ENCODE results near the gene PLCB2.

Gene PLCB2

DNA sequence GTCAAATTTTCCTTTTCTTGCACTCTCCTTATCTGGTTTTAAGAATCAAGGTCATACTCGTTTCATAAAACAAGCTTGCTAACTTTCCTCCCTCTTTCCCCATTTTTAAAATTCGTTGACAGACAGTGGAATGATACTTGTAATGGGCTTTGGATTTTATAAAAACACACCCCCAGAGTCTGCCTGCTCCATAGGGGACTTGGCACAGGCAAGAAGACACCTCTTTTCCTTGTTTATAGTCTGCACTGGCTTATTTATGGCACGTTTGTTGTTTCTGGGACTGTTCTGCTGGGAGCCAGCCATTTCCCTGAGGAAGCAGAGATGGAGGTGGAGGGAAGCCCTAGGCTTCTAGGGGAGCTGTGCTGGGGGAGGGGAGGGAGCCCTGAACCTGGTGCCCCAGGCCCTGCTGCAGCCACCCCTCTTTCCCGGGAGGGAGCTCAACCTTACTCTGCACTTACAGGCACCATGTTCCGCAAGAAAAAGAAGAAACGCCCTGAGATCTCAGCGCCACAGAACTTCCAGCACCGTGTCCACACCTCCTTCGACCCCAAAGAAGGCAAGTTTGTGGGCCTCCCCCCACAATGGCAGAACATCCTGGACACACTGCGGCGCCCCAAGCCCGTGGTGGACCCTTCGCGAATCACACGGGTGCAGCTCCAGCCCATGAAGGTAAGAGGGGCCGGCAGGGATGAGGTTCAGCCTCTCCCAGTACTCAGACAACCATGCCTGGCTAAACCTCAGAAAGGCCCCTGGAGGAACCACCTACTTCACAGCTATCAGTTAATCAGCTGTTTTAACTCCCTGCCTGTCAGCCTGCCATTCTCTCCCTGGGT lies 43.2 kb downstream of the PLCB2 start (continued):
- TF ChIP-seq KLF10 (tag by site-specific recombination; IDR thresholded peaks at IDR 0.05) (peak; percentile 86), ZIC2 (tag by site-specific recombination; IDR thresholded peaks at IDR 0.05) (peak; percentile 44), ZNF776 (tag by site-specific recombination; IDR thresholded peaks at IDR 0.05; ENCODE audit: borderline replicate concordance) (no peak), ZNF600 (tag by site-specific recombination; IDR thresholded peaks at IDR 0.05) (peak; percentile 61; the same call in 1 of the 2 replicates), HOXA7 (CRISPR knock-in tag; IDR thresholded peaks at IDR 0.05; ENCODE audit: borderline replicate concordance) (no peak), ZNF654 (tag by site-specific recombination; IDR thresholded peaks at IDR 0.05; ENCODE audit: low read depth) (no peak), OSR2 (tag by site-specific recombination; IDR thresholded peaks at IDR 0.05) (peak; percentile 67; the same call in 1 of the 2 replicates), HOXD13 (CRISPR knock-in tag; IDR thresholded peaks at IDR 0.05; ENCODE audit: borderline replicate concordance) (no peak), ZNF792 (tag by site-specific recombination; IDR thresholded peaks at IDR 0.05) (no peak)
- TF ChIP-seq, protein P1, sequence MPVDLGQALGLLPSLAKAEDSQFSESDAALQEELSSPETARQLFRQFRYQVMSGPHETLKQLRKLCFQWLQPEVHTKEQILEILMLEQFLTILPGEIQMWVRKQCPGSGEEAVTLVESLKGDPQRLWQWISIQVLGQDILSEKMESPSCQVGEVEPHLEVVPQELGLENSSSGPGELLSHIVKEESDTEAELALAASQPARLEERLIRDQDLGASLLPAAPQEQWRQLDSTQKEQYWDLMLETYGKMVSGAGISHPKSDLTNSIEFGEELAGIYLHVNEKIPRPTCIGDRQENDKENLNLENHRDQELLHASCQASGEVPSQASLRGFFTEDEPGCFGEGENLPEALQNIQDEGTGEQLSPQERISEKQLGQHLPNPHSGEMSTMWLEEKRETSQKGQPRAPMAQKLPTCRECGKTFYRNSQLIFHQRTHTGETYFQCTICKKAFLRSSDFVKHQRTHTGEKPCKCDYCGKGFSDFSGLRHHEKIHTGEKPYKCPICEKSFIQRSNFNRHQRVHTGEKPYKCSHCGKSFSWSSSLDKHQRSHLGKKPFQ (tag by site-specific recombination; IDR thresholded peaks at IDR 0.05), result no peak

DNA sequence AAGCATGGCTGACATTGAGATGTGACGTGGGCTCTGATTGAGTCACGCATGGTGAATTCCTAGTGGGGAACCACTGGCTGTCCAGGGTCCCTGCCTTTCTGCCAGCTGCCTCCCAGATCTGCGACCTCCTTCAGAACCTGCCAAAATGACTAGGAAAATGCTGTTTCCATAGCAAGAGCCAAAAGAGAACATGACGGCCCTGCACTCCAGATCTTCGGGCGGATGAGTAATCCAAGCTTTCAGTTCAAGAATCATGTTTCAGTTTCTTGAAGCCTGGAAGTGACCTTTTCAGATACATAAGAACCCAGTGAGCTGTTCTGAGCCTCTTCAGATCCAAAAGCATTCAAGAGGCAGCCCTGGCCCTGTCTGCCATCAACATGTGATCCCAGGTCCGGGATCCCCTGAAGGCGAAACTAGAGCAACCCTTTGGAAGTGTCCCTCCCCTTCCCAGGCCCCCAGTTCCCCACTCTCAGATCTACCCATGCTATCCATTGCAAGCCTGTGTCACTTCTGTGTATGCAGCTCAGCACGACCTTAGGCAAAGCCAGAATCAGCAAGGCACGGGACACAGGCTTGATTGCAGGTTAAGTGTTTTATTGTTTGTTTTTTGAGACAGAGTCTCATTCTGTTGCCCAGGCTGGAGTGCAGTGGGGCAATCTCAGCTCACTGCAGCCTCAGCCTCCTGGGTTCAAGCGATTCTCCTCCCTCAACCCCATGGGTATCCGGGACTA lies 44.5 kb downstream of the PLCB2 start:
- POLR2A ChIA-PET, result no interaction called here
- no peaks in the 10 kb centered on the region for H3K9me3 ChIP-seq (ENCODE audit: control insufficient read depth, insufficient read depth, low read depth, low read length)
- CTCF ChIA-PET, result interaction anchor here (0.6 to 4.9 kb wide), 3 partner anchors 11 to 46 kb away, joined by 3 to 66 read pairs (median 10); no protein-coding TSS in a partner anchor

DNA sequence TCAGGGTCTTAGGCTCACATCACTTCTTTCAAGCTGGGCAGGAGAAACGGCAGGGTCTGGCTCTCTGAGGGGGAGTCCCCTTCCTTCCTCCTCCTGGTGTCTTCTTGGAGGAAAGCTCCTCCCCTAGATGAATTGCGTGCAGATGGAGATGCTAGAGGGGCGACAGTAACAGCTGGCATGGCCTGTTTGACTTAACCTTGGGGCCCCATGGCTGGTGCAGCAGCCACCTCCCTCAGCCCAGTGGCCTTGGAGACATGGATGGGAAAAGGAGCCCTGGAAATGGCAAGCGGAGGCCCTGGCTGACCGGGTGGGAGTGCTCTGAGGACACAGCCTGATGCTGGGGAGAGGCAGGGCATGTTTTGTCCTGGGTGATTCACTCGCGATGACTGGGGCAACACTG lies 48.7 kb downstream of the PLCB2 start:
- Histone ChIP-seq H3K4me3 (ENCODE audit: low read depth, low read length) (no peak overlapping the region), H3K4me1 (ENCODE audit: control insufficient read depth, insufficient read depth, low read length) (peaks cover 11% of the 10 kb centered on the region), H3K9me3 (ENCODE audit: control insufficient read depth, insufficient read depth, low read depth, low read length) (no peaks in the 10 kb centered on the region), H3K36me3 (ENCODE audit: control insufficient read depth in 2 of 2, insufficient read depth in 1 of 2, low read length in 2 of 2) (no peaks in the 10 kb centered on the region), H3K27ac (ENCODE audit: extremely low read depth, low read depth, low read length) (no peak overlapping the region)
- CTCF ChIA-PET, result interaction anchor here (0.5 to 1.6 kb wide), 4 partner anchors 26 to 159 kb away, joined by 3 to 4 read pairs (median 4); no protein-coding TSS in a partner anchor
- POLR2A ChIA-PET, result no interaction called here
- TF ChIP-seq KLF16 (tag by site-specific recombination; IDR thresholded peaks at IDR 0.05), result no peak
- TF ChIP-seq GLIS1 (tag by site-specific recombination; IDR thresholded peaks at IDR 0.05), result no peak
- no peak for TF ChIP-seq ZNF792 (tag by site-specific recombination; IDR thresholded peaks at IDR 0.05)
- no peak for TF ChIP-seq ZNF560 (tag by site-specific recombination; IDR thresholded peaks at IDR 0.05; ENCODE audit: borderline replicate concordance)
- TF ChIP-seq, protein P2, sequence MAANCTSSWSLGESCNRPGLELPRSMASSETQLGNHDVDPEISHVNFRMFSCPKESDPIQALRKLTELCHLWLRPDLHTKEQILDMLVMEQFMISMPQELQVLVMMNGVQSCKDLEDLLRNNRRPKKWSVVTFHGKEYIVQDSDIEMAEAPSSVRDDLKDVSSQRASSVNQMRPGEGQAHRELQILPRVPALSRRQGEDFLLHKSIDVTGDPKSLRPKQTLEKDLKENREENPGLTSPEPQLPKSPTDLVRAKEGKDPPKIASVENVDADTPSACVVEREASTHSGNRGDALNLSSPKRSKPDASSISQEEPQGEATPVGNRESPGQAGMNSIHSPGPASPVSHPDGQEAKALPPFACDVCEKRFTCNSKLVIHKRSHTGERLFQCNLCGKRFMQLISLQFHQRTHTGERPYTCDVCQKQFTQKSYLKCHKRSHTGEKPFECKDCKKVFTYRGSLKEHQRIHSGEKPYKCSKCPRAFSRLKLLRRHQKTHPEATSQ (tag by site-specific recombination; IDR thresholded peaks at IDR 0.05), result no peak
- TF ChIP-seq, protein P3, sequence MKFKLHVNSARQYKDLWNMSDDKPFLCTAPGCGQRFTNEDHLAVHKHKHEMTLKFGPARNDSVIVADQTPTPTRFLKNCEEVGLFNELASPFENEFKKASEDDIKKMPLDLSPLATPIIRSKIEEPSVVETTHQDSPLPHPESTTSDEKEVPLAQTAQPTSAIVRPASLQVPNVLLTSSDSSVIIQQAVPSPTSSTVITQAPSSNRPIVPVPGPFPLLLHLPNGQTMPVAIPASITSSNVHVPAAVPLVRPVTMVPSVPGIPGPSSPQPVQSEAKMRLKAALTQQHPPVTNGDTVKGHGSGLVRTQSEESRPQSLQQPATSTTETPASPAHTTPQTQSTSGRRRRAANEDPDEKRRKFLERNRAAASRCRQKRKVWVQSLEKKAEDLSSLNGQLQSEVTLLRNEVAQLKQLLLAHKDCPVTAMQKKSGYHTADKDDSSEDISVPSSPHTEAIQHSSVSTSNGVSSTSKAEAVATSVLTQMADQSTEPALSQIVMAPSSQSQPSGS (tag by site-specific recombination; IDR thresholded peaks at IDR 0.05; ENCODE audit: low read depth), result no peak
- TF ChIP-seq, protein P4, sequence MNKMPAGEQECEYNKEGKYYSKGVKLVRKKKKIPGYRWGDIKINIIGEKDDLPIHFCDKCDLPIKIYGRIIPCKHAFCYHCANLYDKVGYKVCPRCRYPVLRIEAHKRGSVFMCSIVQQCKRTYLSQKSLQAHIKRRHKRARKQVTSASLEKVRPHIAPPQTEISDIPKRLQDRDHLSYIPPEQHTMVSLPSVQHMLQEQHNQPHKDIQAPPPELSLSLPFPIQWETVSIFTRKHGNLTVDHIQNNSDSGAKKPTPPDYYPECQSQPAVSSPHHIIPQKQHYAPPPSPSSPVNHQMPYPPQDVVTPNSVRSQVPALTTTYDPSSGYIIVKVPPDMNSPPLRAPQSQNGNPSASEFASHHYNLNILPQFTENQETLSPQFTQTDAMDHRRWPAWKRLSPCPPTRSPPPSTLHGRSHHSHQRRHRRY (tag by site-specific recombination; IDR thresholded peaks at IDR 0.05), result no peak
- TF ChIP-seq KLF1 (tag by site-specific recombination; IDR thresholded peaks at IDR 0.05), result no peak
- TF ChIP-seq, protein P5, sequence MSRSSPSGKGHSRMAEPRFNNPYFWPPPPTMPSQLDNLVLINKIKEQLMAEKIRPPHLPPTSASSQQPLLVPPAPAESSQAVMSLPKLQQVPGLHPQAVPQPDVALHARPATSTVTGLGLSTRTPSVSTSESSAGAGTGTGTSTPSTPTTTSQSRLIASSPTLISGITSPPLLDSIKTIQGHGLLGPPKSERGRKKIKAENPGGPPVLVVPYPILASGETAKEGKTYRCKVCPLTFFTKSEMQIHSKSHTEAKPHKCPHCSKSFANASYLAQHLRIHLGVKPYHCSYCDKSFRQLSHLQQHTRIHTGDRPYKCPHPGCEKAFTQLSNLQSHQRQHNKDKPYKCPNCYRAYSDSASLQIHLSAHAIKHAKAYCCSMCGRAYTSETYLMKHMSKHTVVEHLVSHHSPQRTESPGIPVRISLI (tag by site-specific recombination; IDR thresholded peaks at IDR 0.05), result no peak
- no peak for TF ChIP-seq ZNF555 (tag by site-specific recombination; conservative IDR thresholded peaks at IDR 0.05)
- TF ChIP-seq ZNF623 (tag by site-specific recombination; IDR thresholded peaks at IDR 0.05), result no peak

More for the DNA sequence above, 44.5 kb downstream of the PLCB2 start:
- no peak overlapping the region for H3K4me3 ChIP-seq (ENCODE audit: low read depth, low read length)
- H3K36me3 ChIP-seq (ENCODE audit: control insufficient read depth in 2 of 2, insufficient read depth in 1 of 2, low read length in 2 of 2), result no peaks in the 10 kb centered on the region
- H3K4me1 ChIP-seq (ENCODE audit: control insufficient read depth, insufficient read depth, low read length), result peaks cover 22% of the 10 kb centered on the region
- H3K27ac ChIP-seq (ENCODE audit: extremely low read depth, low read depth, low read length), result peak overlapping the region; percentile 34; the same call in 1 of the 2 replicates
- TF ChIP-seq ZBTB20 (tag by site-specific recombination; IDR thresholded peaks at IDR 0.05), result 0 out of 2 replicates have a peak, but pooled peaks have one; percentile 33
- peak; percentile 79 for TF ChIP-seq ZNF600 (tag by site-specific recombination; IDR thresholded peaks at IDR 0.05)
- TF ChIP-seq ZNF843 (tag by site-specific recombination; IDR thresholded peaks at IDR 0.05), result no peak
- peak; percentile 24; the same call in 1 of the 2 replicates for TF ChIP-seq ZIC2 (tag by site-specific recombination; IDR thresholded peaks at IDR 0.05)
- TF ChIP-seq SP7 (tag by site-specific recombination; IDR thresholded peaks at IDR 0.05), result peak; percentile 64
- TF ChIP-seq FEZF1 (tag by site-specific recombination; IDR thresholded peaks at IDR 0.05), result peak; percentile 19; the same call in 1 of the 2 replicates
- TF ChIP-seq ZNF335 (tag by site-specific recombination; conservative IDR thresholded peaks at IDR 0.05), result peak; percentile 16; the same call in 1 of the 2 replicates
- TF ChIP-seq ZNF133 (tag by site-specific recombination; IDR thresholded peaks at IDR 0.05), result no peak
